OCI-LY1 (cell line): Measurements from ENCODE around the gene FAM47E.

Source experiments
- EZH2 ChIP-seq: fragments of 200-600 bp; sonication (generic), shearing (Covaris generic); IDR thresholded peaks from 2 replicates; pipeline ENCODE4 v1.8.0; 2017; ENCODE audit warnings: borderline replicate concordance, mixed run types, mild to moderate bottlenecking, antibody characterized with exemption, low read length, moderate library complexity, mixed read lengths
- TF ChIP-seq, protein P1 (sequence below): fragments of 200-600 bp; sonication (generic), shearing (Covaris generic); IDR thresholded peaks from 2 replicates; pipeline ENCODE4 v1.5.1; 2017; ENCODE audit warnings: mild to moderate bottlenecking, antibody characterized with exemption, low read length, moderate library complexity, mixed read lengths

DNA sequence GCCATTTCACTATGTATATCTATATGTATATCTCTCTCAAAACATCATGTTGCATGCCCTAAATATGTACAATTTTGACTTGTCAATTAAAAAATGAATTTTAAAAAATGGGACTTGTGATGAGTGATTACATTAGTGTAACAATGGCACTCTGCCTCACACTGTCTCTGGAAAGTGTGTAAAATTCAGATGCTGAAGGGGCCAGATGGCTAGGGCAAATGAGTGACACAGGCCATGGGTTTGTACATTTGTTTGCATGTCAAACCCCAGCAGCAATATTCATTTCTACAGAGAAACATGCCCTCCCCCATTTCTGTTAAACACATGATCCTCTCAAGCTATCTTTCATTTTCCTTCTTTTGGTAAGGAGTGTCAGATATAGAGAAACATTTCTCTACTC is 46.0 kb upstream of the FAM47E start:
- TF ChIP-seq, protein P1, sequence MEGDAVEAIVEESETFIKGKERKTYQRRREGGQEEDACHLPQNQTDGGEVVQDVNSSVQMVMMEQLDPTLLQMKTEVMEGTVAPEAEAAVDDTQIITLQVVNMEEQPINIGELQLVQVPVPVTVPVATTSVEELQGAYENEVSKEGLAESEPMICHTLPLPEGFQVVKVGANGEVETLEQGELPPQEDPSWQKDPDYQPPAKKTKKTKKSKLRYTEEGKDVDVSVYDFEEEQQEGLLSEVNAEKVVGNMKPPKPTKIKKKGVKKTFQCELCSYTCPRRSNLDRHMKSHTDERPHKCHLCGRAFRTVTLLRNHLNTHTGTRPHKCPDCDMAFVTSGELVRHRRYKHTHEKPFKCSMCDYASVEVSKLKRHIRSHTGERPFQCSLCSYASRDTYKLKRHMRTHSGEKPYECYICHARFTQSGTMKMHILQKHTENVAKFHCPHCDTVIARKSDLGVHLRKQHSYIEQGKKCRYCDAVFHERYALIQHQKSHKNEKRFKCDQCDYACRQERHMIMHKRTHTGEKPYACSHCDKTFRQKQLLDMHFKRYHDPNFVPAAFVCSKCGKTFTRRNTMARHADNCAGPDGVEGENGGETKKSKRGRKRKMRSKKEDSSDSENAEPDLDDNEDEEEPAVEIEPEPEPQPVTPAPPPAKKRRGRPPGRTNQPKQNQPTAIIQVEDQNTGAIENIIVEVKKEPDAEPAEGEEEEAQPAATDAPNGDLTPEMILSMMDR: no peak
- TF ChIP-seq EZH2: no peak
